HK-2 (cell line): Measurements from ENCODE around the gene ARMC8.
"Not testable (repeated sequence)": the region's sequence is repeated elsewhere in the genome, so short reads cannot be mapped to it uniquely, and the experiment has no call there.

Experiments used
- DNase-seq: peaks from one replicate; pipeline ENCODE4 v3.0.0-alpha.2; 2018; ENCODE audit not compliant: unreplicated experiment

ARMC8 gene

GRCh38 chr3:138187296-138188012, at the start of gene ARMC8:
ARMC8 (plus strand) TSS chr3:138187301; CDS start chr3:138187555, 254 bp downstream.
- DNase-seq = peak; percentile 64

GRCh38 chr3:138137861-138138260, 49.2 kb upstream of the ARMC8 start:
- no peak for DNase-seq

- DNase-seq = no peak
Observed at GRCh38 chr3:138139691-138140090, 47.4 kb upstream of the ARMC8 start.

GRCh38 chr3:138140940-138141339, 46.2 kb upstream of the ARMC8 start:
- DNase-seq = no peak

GRCh38 chr3:138142181-138142580, 44.9 kb upstream of the ARMC8 start:
- not testable (repeated sequence) for DNase-seq

GRCh38 chr3:138148503-138148902, 38.6 kb upstream of the ARMC8 start:
- no peak for DNase-seq

GRCh38 chr3:138154534-138154933, 32.6 kb upstream of the ARMC8 start:
- no peak for DNase-seq

- no peak for DNase-seq
Observed at GRCh38 chr3:138157743-138158142, 29.4 kb upstream of the ARMC8 start.

- no peak for DNase-seq
Observed at GRCh38 chr3:138165061-138165460, 22.0 kb upstream of the ARMC8 start.

- no peak for DNase-seq
Observed at GRCh38 chr3:138172625-138173024, 14.5 kb upstream of the ARMC8 start.

GRCh38 chr3:138173769-138174420, 13.2 kb upstream of the ARMC8 start:
- no peak for DNase-seq

GRCh38 chr3:138174421-138175131, 12.5 kb upstream of the ARMC8 start, which contains the start of gene DBR1:
DBR1 (minus strand) TSS chr3:138174921; CDS start chr3:138174795, 126 bp downstream.
- DNase-seq = peak; percentile 83

- DNase-seq = no peak
Observed at GRCh38 chr3:138180375-138181029, 6.6 kb upstream of the ARMC8 start.

- DNase-seq = no peak
Observed at GRCh38 chr3:138184994-138185393, 2.1 kb upstream of the ARMC8 start.

GRCh38 chr3:138186221-138186620, 880 bp upstream of the ARMC8 start:
- no peak for DNase-seq

- DNase-seq = peak; percentile 90
Observed at GRCh38 chr3:138186803-138187295, 252 bp upstream of the ARMC8 start.

GRCh38 chr3:138188013-138188730, 1.1 kb downstream of the ARMC8 start:
- no peak for DNase-seq

GRCh38 chr3:138195481-138195880, 8.4 kb downstream of the ARMC8 start:
- no peak for DNase-seq

GRCh38 chr3:138196023-138196422, 8.9 kb downstream of the ARMC8 start:
- DNase-seq = no peak

- DNase-seq = peak; percentile 22
Observed at GRCh38 chr3:138197058-138197457, 10.0 kb downstream of the ARMC8 start.

GRCh38 chr3:138197524-138197923, 10.4 kb downstream of the ARMC8 start:
- no peak for DNase-seq
